ENCODE data around the gene CCNI2.

- TF ChIP-seq YY1 (IDR thresholded peaks at IDR 0.05; ENCODE audit: insufficient read depth, insufficient read length) (no peak), ZNF274 (IDR thresholded peaks at IDR 0.05; ENCODE audit: low read depth, low read length) (no peak)
Observed at GRCh38 chr5:132764671-132765238, 17.5 kb downstream of the CCNI2 start.
